ENCODE results near the gene GAREM1. TPM values are rescaled to one million over a fixed set of nuclear protein-coding genes. Genes with fewer than 3 reads are reported as not detected.
"Not testable (repeated sequence)": the region's sequence is repeated elsewhere in the genome, so short reads cannot be mapped to it uniquely, and the experiment has no call there.

The GAREM1 gene
- total RNA-seq, 4 donors from 2014 or later: 23.6 to 29.9 (median 29.1) TPM

GRCh38 chr18:32298171-32298667, 172.5 kb downstream of the GAREM1 start:
- DNase-seq: no peak

DNA sequence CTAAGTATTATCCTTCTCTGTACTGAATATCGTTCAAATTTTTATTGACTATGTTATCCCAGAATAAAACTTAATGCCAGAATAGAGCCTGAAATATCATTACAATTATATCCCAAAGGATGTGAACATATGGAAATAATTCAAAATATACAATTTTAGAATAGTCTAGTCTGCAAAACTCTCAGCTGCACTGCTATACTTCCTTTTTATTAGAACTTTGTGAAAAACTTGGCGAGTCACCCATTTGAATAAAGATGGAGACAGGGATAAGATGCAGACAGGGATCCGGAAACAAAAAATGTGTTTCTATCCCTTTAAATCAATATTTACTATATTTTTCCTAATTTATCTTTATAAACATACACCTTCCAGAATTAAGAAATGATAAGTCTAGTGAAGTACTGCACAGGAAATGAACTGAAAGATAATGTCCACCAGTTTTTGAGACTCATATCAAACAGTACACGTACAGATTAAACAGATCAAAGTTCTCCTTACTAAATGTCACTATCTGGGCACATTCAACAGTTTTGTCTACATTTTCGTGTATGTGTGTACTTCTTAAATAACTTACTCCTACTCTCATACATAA, 173.0 kb downstream of the GAREM1 start:
- Histone ChIP-seq H3K4me3 (no peak overlapping the region), H3K27me3 (no peaks in the 10 kb centered on the region), H3K4me1 (no peaks in the 10 kb centered on the region), H3K27ac (no peak overlapping the region), H3K36me3 (no peaks in the 10 kb centered on the region), H3K9me3 (no peaks in the 10 kb centered on the region)
- no peak for DNase-seq
- TF ChIP-seq CTCF (IDR thresholded peaks at IDR 0.05) (no peak), POLR2A (IDR thresholded peaks at IDR 0.05) (no peak)

More at GRCh38 chr18:32298171-32298667, 172.5 kb downstream of the GAREM1 start:
- Histone ChIP-seq H3K4me3 (no peak overlapping the region), H3K27me3 (no peaks in the 10 kb centered on the region), H3K27ac (no peak overlapping the region), H3K9me3 (no peaks in the 10 kb centered on the region), H3K4me1 (no peaks in the 10 kb centered on the region), H3K36me3 (no peaks in the 10 kb centered on the region)
- TF ChIP-seq POLR2A (IDR thresholded peaks at IDR 0.05) (no peak), CTCF (IDR thresholded peaks at IDR 0.05) (no peak)

DNA sequence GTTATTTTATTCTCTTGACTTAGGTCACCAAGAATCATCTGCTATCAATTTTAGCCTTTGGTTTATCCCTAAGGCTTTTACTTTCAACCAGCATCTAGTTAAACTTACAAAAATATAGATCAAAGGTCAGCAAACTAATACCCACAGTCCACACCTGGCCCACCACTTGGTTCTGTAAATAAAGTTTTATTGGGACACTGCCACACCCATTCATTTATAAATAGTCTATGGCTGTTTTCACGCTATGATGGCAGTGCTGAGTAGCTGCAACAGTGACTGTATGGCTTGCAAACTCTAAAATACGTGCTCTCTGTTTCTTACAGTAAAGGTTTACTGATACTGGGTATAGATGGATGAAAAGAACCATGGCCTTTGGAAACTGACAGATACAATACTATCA, 173.8 kb downstream of the GAREM1 start:
- no peaks in the 10 kb centered on the region for H3K27me3 ChIP-seq
- H3K36me3 ChIP-seq: no peaks in the 10 kb centered on the region
- no peak for DNase-seq
- no peaks in the 10 kb centered on the region for H3K4me1 ChIP-seq
- no peak overlapping the region for H3K4me3 ChIP-seq
- H3K9me3 ChIP-seq: no peaks in the 10 kb centered on the region
- TF ChIP-seq CTCF (IDR thresholded peaks at IDR 0.05): no peak
- TF ChIP-seq POLR2A (IDR thresholded peaks at IDR 0.05): no peak
- H3K27ac ChIP-seq: no peak overlapping the region

- TF ChIP-seq POLR2A (IDR thresholded peaks at IDR 0.05) (no peak), CTCF (IDR thresholded peaks at IDR 0.05) (no peak)
- Histone ChIP-seq H3K4me1 (no peaks in the 10 kb centered on the region), H3K9me3 (no peaks in the 10 kb centered on the region), H3K27ac (no peak overlapping the region), H3K36me3 (no peaks in the 10 kb centered on the region), H3K4me3 (no peak overlapping the region), H3K27me3 (no peaks in the 10 kb centered on the region)
- no peak for DNase-seq
These were observed 175.1 kb downstream of the GAREM1 start for GRCh38 chr18:32295604-32296003.

GRCh38 chr18:32293107-32293506, 177.6 kb downstream of the GAREM1 start:
- no peak overlapping the region for H3K27ac ChIP-seq
- no peaks in the 10 kb centered on the region for H3K36me3 ChIP-seq
- no peaks in the 10 kb centered on the region for H3K27me3 ChIP-seq
- no peak overlapping the region for H3K4me3 ChIP-seq
- no peak for TF ChIP-seq POLR2A (IDR thresholded peaks at IDR 0.05)
- no peak for TF ChIP-seq CTCF (IDR thresholded peaks at IDR 0.05)
- no peak for DNase-seq
- no peaks in the 10 kb centered on the region for H3K4me1 ChIP-seq
- H3K9me3 ChIP-seq: no peaks in the 10 kb centered on the region

DNA sequence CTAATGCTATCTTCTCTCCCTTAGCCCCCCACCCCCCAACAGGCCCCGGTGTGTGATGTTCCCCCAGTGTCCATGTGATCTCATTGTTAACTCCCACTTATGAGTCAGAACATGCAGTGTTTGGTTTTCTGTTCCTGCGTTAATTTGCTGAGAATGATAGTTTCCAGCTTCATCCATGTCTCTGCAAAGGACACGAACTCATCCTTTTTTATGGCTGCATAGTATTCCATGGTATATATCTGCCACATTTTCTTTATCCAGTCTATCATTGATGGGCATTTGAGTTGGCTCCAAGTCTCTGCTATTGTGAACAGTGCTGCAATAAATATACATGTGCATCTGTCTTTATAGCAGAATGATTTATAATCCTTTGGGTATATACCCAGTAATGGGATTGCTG, 179.1 kb downstream of the GAREM1 start:
- peaks cover 0 to 10% (median 0%) of the 10 kb centered on the region in 3 donors for H3K36me3 ChIP-seq
- H3K9me3 ChIP-seq, H3K27ac ChIP-seq, DNase-seq, H3K27me3 ChIP-seq, H3K4me3 ChIP-seq, H3K4me1 ChIP-seq: not testable (repeated sequence)

Data from Peyer's patch (tissue), 4 donors.